Neural progenitor cell (in vitro differentiated cells): ENCODE measurements around the gene SPIRE2. TPM values are rescaled to one million over a fixed set of nuclear protein-coding genes. Genes with fewer than 3 reads are reported as not detected.

Experiments
- DNase-seq: peaks from one replicate; pipeline ENCODE4 v3.0.0-alpha.2; 2016; ENCODE audit warnings: low spot score
- H2AFZ ChIP-seq: fragments of 200-600 bp; sonication (generic); replicated peaks from 2 replicates; pipeline ENCODE4 v1.6.1; 2016; ENCODE audit warnings: antibody characterized with exemption
- H3F3A ChIP-seq: fragments of 200-600 bp; sonication (generic); 2 replicates; pipeline ENCODE4 v1.6.1; 2016; ENCODE audit warnings: antibody characterized with exemption, low read depth
- H3K27ac ChIP-seq: fragments of 200-600 bp; sonication (generic); 2 replicates; pipeline ENCODE4 v1.5.1; 2016; ENCODE audit warnings: mild to moderate bottlenecking
- H3K27me3 ChIP-seq: fragments of 200-600 bp; sonication (generic); 2 replicates; pipeline ENCODE4 v1.6.1; 2016; ENCODE audit warnings: mild to moderate bottlenecking, moderate library complexity
- H3K36me3 ChIP-seq: fragments of 200-600 bp; sonication (generic); 2 replicates; pipeline ENCODE4 v1.5.1; 2016
- H3K4me1 ChIP-seq: fragments of 200-600 bp; sonication (generic); 2 replicates; pipeline ENCODE4 v1.6.1; 2016; ENCODE audit warnings: mixed run types
- H3K4me2 ChIP-seq: fragments of 200-600 bp; sonication (generic); 2 replicates; pipeline ENCODE4 v1.6.1; 2016
- H3K4me3 ChIP-seq: fragments of 200-600 bp; sonication (generic); 2 replicates; pipeline ENCODE4 v1.5.1; 2016
- H3K79me2 ChIP-seq: fragments of 200-600 bp; sonication (generic); 2 replicates; pipeline ENCODE4 v1.6.1; 2016; ENCODE audit warnings: low read depth
- H3K9ac ChIP-seq: fragments of 200-600 bp; sonication (generic); 2 replicates; pipeline ENCODE4 v1.6.1; 2016
- H3K9me3 ChIP-seq: fragments of 200-600 bp; sonication (generic); 2 replicates; pipeline ENCODE4 v1.5.1; 2016; ENCODE audit warnings: low read depth
- H4K20me1 ChIP-seq: fragments of 200-600 bp; sonication (generic); 2 replicates; pipeline ENCODE4 v1.6.1; 2016; ENCODE audit warnings: low read depth
- H3K27ac Mint-ChIP-seq: 3 replicates; pipeline ENCODE4 v1.8.0; 2021; ENCODE audit warnings: mixed read lengths
- H3K27me3 Mint-ChIP-seq: 2 replicates; pipeline ENCODE4 v1.8.0; 2022; ENCODE audit warnings: low read depth, mild to moderate bottlenecking, inconsistent platforms, moderate library complexity, mixed read lengths; ENCODE audit not compliant: insufficient read depth
- H3K36me3 Mint-ChIP-seq: 3 replicates; pipeline ENCODE4 v1.8.0; 2021; ENCODE audit warnings: mixed read lengths
- H3K4me1 Mint-ChIP-seq: 3 replicates; pipeline ENCODE4 v1.8.0; 2021; ENCODE audit warnings: mixed read lengths
- H3K4me3 Mint-ChIP-seq: 3 replicates; pipeline ENCODE4 v1.8.0; 2021; ENCODE audit warnings: mild to moderate bottlenecking, moderate library complexity, mixed read lengths
- H3K9me3 Mint-ChIP-seq: 3 replicates; pipeline ENCODE4 v1.8.0; 2020; ENCODE audit warnings: mixed read lengths
- EZH2 ChIP-seq: fragments of 200-600 bp; sonication (generic); IDR thresholded peaks from 2 replicates; pipeline ENCODE4 v1.6.1; 2017; ENCODE audit warnings: antibody characterized with exemption, mild to moderate bottlenecking, moderate library complexity
- EZH2phosphoT487 ChIP-seq: fragments of 200-600 bp; sonication (generic); IDR thresholded peaks from 2 replicates; pipeline ENCODE4 v1.6.1; 2017; ENCODE audit warnings: antibody characterized with exemption
- total RNA-seq: library from RNA; depleted of rRNA; stranded (reverse); fragments of >200 nt; gene quantifications from 2 replicates; pipeline ENCODE4 v1.2.3, GENCODE V29; 2015; ENCODE audit warnings: low replicate concordance
- TF ChIP-seq, protein P1 (sequence below): fragments of 200-600 bp; sonication (generic); IDR thresholded peaks from 2 replicates; pipeline ENCODE4 v1.5.1; 2017; ENCODE audit warnings: antibody characterized with exemption, mild to moderate bottlenecking

The SPIRE2 gene
- total RNA-seq, 1 donor from 2014 or later: 6.5 TPM

DNA sequence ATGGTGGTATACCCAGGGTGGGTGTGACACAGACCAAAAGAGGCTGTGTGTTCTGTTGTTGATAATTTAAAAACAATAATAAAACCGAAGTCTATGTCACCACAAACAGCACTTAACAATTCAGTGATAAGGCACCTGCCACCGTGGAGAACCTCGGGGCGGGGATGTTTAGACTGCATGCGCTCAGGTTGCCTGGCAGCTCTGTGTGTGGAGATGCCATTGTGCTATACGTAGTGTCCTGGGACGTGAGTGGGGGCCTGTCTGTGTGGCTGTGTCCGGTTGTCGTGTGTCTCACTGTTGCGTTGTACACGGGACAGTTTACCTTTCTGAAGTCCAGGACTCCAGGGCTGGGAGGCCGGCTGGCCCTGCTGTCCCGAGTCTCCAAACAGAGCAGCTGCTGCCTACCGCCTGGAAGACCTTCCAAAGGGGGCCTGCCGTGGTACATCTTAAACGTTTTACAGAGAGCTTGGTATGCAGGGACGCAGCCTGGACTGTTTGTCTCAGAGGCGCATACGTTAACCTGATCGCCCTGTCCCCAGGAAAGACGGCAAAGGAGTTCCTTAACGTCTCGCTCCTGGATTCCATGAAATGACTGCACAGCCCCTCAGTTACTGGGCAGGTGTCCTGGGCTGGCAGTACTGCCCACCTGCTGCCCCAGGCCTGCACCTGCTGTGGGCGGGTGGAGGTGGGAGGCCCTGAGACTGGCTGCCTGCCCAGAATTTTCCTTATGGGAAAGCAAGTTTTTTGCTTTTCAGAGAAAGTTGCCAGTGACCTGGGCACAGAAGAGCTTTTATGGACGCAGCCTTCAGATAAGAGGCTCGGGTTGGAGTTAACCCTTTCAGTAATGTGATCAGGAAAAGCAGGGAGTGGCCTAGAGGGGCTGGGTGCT is 19.0 kb downstream of the SPIRE2 start:
- Histone ChIP-seq H3K27me3 (no peaks in the 10 kb centered on the region), H3K4me1 (no peaks in the 10 kb centered on the region), H2AFZ (no peak overlapping the region), H4K20me1 (no peaks in the 10 kb centered on the region), H3K79me2 (no peaks in the 10 kb centered on the region), H3K9me3 (no peaks in the 10 kb centered on the region), H3K4me3 (no peak overlapping the region), H3K27ac (no peak overlapping the region), H3K4me2 (no peak overlapping the region), H3F3A (no peaks in the 10 kb centered on the region), H3K9ac (no peak overlapping the region), H3K36me3 (no peaks in the 10 kb centered on the region)
- no peaks in the 10 kb centered on the region for H3K9me3 Mint-ChIP-seq
- H3K27me3 Mint-ChIP-seq: peaks cover 4% of the 10 kb centered on the region
- TF ChIP-seq EZH2phosphoT487: no peak
- TF ChIP-seq, protein P1, sequence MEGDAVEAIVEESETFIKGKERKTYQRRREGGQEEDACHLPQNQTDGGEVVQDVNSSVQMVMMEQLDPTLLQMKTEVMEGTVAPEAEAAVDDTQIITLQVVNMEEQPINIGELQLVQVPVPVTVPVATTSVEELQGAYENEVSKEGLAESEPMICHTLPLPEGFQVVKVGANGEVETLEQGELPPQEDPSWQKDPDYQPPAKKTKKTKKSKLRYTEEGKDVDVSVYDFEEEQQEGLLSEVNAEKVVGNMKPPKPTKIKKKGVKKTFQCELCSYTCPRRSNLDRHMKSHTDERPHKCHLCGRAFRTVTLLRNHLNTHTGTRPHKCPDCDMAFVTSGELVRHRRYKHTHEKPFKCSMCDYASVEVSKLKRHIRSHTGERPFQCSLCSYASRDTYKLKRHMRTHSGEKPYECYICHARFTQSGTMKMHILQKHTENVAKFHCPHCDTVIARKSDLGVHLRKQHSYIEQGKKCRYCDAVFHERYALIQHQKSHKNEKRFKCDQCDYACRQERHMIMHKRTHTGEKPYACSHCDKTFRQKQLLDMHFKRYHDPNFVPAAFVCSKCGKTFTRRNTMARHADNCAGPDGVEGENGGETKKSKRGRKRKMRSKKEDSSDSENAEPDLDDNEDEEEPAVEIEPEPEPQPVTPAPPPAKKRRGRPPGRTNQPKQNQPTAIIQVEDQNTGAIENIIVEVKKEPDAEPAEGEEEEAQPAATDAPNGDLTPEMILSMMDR: no peak
- no peak for TF ChIP-seq EZH2
- H3K36me3 Mint-ChIP-seq: peaks cover 4% of the 10 kb centered on the region
- H3K27ac Mint-ChIP-seq: no peak overlapping the region
- no peak overlapping the region for H3K4me3 Mint-ChIP-seq
- H3K4me1 Mint-ChIP-seq: peaks cover 4% of the 10 kb centered on the region
- no peak for DNase-seq

DNA sequence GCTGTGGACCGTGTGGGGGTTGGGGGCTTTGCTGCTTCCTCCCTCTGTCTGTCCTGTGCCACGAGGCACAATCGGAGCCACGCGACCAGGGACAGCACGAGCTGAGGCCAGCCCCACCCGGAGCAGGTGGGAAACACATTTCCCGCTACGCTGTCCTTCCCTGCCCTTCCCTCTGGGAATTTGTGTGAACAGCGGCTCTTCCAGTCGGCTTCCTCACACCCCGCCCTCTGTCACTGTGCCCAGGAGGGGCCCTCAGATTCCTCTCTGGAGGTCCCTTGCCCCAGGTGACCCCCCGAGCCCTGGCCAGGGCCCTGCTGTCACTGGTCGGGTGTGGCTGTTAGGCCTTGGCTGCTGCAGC is 19.6 kb downstream of the SPIRE2 start:
- Histone ChIP-seq H3K36me3 (no peaks in the 10 kb centered on the region), H3K9ac (no peak overlapping the region), H3F3A (no peaks in the 10 kb centered on the region), H3K79me2 (no peaks in the 10 kb centered on the region), H4K20me1 (no peaks in the 10 kb centered on the region), H3K27ac (no peak overlapping the region), H3K9me3 (no peaks in the 10 kb centered on the region), H3K4me2 (no peak overlapping the region), H3K4me3 (no peak overlapping the region), H3K27me3 (no peaks in the 10 kb centered on the region), H3K4me1 (no peaks in the 10 kb centered on the region), H2AFZ (no peak overlapping the region)
- Mint-ChIP-seq H3K4me3 (no peak overlapping the region), H3K27me3 (peaks cover 4% of the 10 kb centered on the region), H3K9me3 (no peaks in the 10 kb centered on the region), H3K36me3 (peaks cover 4% of the 10 kb centered on the region), H3K27ac (no peak overlapping the region), H3K4me1 (no peaks in the 10 kb centered on the region)
- TF ChIP-seq EZH2phosphoT487 (no peak), EZH2 (no peak)
- TF ChIP-seq, protein P1: no peak
- no peak for DNase-seq

DNA sequence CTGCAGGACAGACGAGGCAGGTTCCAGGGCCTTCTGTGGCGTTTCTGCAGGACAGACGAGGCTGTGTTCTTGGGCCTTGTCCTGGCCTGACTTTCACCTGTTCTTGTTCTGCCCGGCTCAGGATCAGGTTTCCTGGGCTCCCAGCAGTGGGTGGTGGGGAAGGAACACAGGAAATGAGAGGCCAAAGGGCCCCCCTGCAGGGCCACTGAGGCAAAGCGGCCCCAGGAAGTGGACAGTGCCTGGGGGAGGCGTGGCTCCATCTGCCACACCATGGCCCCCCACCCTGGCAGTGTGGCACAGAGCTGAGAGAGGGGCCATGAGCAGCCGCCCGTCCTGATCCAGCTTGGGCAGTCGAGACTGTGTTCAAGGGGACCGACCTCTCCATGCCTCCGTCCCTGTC is 20.7 kb downstream of the SPIRE2 start:
- Mint-ChIP-seq H3K36me3 (peaks cover 4% of the 10 kb centered on the region), H3K27me3 (peaks cover 4% of the 10 kb centered on the region), H3K4me1 (no peaks in the 10 kb centered on the region), H3K4me3 (no peak overlapping the region), H3K9me3 (no peaks in the 10 kb centered on the region), H3K27ac (no peak overlapping the region)
- no peaks in the 10 kb centered on the region for H3F3A ChIP-seq
- H3K9me3 ChIP-seq: no peaks in the 10 kb centered on the region
- no peak for DNase-seq
- no peaks in the 10 kb centered on the region for H3K27me3 ChIP-seq
- no peak overlapping the region for H3K4me3 ChIP-seq
- H2AFZ ChIP-seq: no peak overlapping the region
- H3K27ac ChIP-seq: no peak overlapping the region
- TF ChIP-seq, protein P1: no peak
- TF ChIP-seq EZH2phosphoT487 (no peak), EZH2 (no peak)
- no peak overlapping the region for H3K9ac ChIP-seq
- no peaks in the 10 kb centered on the region for H4K20me1 ChIP-seq
- no peaks in the 10 kb centered on the region for H3K36me3 ChIP-seq
- no peak overlapping the region for H3K4me2 ChIP-seq
- H3K4me1 ChIP-seq: no peaks in the 10 kb centered on the region
- no peaks in the 10 kb centered on the region for H3K79me2 ChIP-seq
